Endometrial microvascular endothelial cells (primary cell): ENCODE data around the gene PYGB. TPM values are rescaled to one million over a fixed set of nuclear protein-coding genes. Genes with fewer than 3 reads are reported as not detected.
"Not testable (repeated sequence)": the region's sequence is repeated elsewhere in the genome, so short reads cannot be mapped to it uniquely, and the experiment has no call there.

Experiments used
- in situ Hi-C: cut with HindIII; loops from 2 replicates; pipeline ENCODE4 v1.10.0; 2017; ENCODE audit warnings: low sequenced_read_pairs, low pct_unique_long_range_greater_than_20kb; ENCODE audit errors: inconsistent ontology term
- total RNA-seq: library from RNA; depleted of rRNA; stranded (reverse); fragments of >200 nt; gene quantifications from one replicate; pipeline ENCODE4 v1.2.3, GENCODE V29; 2015; ENCODE audit errors: inconsistent ontology term

PYGB gene
- total RNA-seq, 1 donor from 2014 or later = 126 TPM

- in situ Hi-C loops = no loop called here
Observed at GRCh38 chr20:25257756-25258475, 10.0 kb downstream of the PYGB start.

GRCh38 chr20:25258476-25258805 is 10.6 kb downstream of the PYGB start:
- in situ Hi-C loops = no loop called here

- in situ Hi-C loops = no loop called here
Observed at GRCh38 chr20:25258828-25259227, 10.9 kb downstream of the PYGB start.

GRCh38 chr20:25259358-25259757 is 11.5 kb downstream of the PYGB start:
- in situ Hi-C loops = no loop called here

GRCh38 chr20:25259788-25260254 is 11.9 kb downstream of the PYGB start:
- in situ Hi-C loops = no loop called here

GRCh38 chr20:25260770-25261437 is 13.0 kb downstream of the PYGB start:
- in situ Hi-C loops = not testable (repeated sequence)

- in situ Hi-C loops = no loop called here
Observed at GRCh38 chr20:25269057-25269832, 21.4 kb downstream of the PYGB start.

- in situ Hi-C loops = no loop called here
Observed at GRCh38 chr20:25269833-25270170, 21.9 kb downstream of the PYGB start.

GRCh38 chr20:25270829-25271251 is 23.0 kb downstream of the PYGB start:
- in situ Hi-C loops = no loop called here

- in situ Hi-C loops = no loop called here
Observed at GRCh38 chr20:25271486-25272222, 23.8 kb downstream of the PYGB start.

GRCh38 chr20:25272223-25273000 is 24.5 kb downstream of the PYGB start:
- in situ Hi-C loops = no loop called here

- in situ Hi-C loops = no loop called here
Observed at GRCh38 chr20:25273046-25273445, 25.2 kb downstream of the PYGB start.

GRCh38 chr20:25273541-25274358 is 25.9 kb downstream of the PYGB start:
- in situ Hi-C loops = no loop called here

GRCh38 chr20:25274481-25274880 is 26.6 kb downstream of the PYGB start:
- in situ Hi-C loops = no loop called here

GRCh38 chr20:25274891-25275812 is 27.3 kb downstream of the PYGB start:
- in situ Hi-C loops = no loop called here

GRCh38 chr20:25275813-25276532 is 28.1 kb downstream of the PYGB start:
- in situ Hi-C loops = no loop called here
